Dermis lymphatic vessel endothelial cell (primary cell): Measurements from ENCODE around the gene FAM110C. TPM values are rescaled to one million over a fixed set of nuclear protein-coding genes. Genes with fewer than 3 reads are reported as not detected.

ENCODE experiments used
- total RNA-seq: library from RNA; depleted of rRNA; stranded (reverse); fragments of >200 nt; gene quantifications from 2 replicates; pipeline ENCODE4 v1.2.1, GENCODE V29; 2014

FAM110C gene, protein sequence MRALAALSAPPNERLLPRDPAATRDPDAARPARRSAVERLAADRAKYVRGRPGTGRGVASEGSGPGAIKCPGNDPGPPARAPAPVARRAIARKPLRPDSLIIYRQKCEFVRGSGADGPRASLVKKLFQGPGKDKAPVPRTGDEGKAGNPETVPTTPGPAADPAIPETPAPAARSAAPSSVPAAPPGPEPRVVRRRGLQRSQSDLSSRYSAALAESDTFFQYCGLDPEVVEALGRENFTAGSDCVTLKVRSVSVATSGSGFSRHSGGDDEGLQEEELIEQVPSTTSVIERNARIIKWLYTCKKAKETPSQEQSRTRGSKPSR
- total RNA-seq = under 0.01 and 0.17 TPM in 2 replicates

DNA sequence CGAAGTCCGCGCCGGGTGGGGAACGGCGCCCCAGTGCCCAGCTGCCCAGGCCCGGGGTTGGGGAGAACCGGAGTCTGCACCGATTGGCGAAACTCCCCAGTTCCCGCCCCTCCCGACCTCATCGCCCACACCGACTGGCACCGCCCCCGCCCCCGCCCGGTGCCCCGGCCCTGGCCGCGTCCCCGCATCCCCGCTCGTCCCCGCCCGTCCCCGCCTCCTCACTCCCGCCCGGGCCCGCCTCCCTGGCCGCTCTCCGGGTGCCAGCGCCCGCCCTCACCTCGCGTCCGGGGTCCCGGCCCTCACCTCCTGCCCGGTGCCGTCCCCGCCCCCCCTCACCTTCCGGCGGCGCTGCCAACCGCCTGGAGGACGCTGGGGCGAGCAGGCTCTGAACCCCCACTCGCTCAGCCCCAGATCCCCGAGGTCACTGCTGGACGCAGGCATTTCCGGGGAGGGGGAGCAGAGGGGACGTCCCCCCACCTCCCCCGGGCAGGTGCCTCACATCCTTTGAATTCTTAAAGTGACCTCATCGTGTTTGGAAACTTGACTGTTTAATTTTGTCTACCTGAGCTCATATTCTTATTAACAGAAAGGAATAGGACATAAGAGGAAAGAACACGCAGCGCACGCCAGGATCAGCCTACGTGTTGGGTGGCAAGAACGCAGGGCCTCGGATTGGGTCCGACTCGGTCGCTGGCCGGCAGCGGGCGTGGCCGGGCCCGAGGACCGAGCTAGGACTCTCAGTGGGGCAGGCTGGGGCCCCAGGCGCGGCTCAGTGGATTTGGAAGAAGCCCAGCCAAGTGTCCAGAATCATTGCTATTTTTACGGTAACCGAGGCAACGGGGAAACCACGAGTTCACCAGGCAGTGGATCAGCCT is at the start of gene FAM110C:
Gene FAM110C (minus strand): TSS at position 35 of the 875 bp plus-strand sequence. CDS start 120 bp downstream, outside the sequence.

Other genes with a start within 250 kb of the FAM110C start
- 12.1 and 19.9 TPM in 2 replicates for gene SH3YL1, start 217.5 kb upstream of the FAM110C start, total RNA-seq
- gene ACP1, start 218.4 kb upstream of the FAM110C start, total RNA-seq = 77.6 and 89.0 TPM in 2 replicates
- not detected in 2 replicates for gene ALKAL2, start 241.6 kb upstream of the FAM110C start, total RNA-seq